WTC11 (cell line): ENCODE data around the gene TMEM198. TPM values are rescaled to one million over a fixed set of nuclear protein-coding genes. Genes with fewer than 3 reads are reported as not detected.

ENCODE experiments used
- ELF4 ChIP-seq: sonication (generic); formaldehyde crosslinking; IDR thresholded peaks from 2 replicates; pipeline ENCODE4 v1.8.1; 2022; ENCODE audit warnings: low read depth, mild to moderate bottlenecking, moderate library complexity, missing genetic modification reagents
- ESRRA ChIP-seq: sonication (generic); formaldehyde crosslinking; IDR thresholded peaks from 2 replicates; pipeline ENCODE4 v1.8.1; 2022; ENCODE audit warnings: mild to moderate bottlenecking, missing genetic modification reagents, borderline replicate concordance
- FOXP4 ChIP-seq: sonication (generic); formaldehyde crosslinking; IDR thresholded peaks from 2 replicates; pipeline ENCODE4 v1.8.0; 2022; ENCODE audit warnings: mild to moderate bottlenecking, missing genetic modification reagents
- GABPB1 ChIP-seq: sonication (generic); formaldehyde crosslinking; IDR thresholded peaks from 2 replicates; pipeline ENCODE4 v1.8.1; 2023; ENCODE audit warnings: mild to moderate bottlenecking, missing genetic modification reagents
- MYBL2 ChIP-seq: sonication (generic); formaldehyde crosslinking; IDR thresholded peaks from 2 replicates; pipeline ENCODE4 v1.8.1; 2023; ENCODE audit warnings: mild to moderate bottlenecking, moderate library complexity, missing genetic modification reagents
- NR2C2 ChIP-seq: sonication (generic); formaldehyde crosslinking; IDR thresholded peaks from 2 replicates; pipeline ENCODE4 v1.8.0; 2022; ENCODE audit warnings: mild to moderate bottlenecking, missing genetic modification reagents
- SMAD3 ChIP-seq: sonication (generic); formaldehyde crosslinking; IDR thresholded peaks from 2 replicates; pipeline ENCODE4 v1.8.0; 2022; ENCODE audit warnings: missing genetic modification reagents, mild to moderate bottlenecking, borderline replicate concordance
- STAT6 ChIP-seq: sonication (generic); formaldehyde crosslinking; conservative IDR thresholded peaks from 2 replicates; pipeline ENCODE4 v1.8.1; 2023; ENCODE audit warnings: mild to moderate bottlenecking, low read depth, missing genetic modification reagents, moderate library complexity
- ZNF281 ChIP-seq: sonication (generic); formaldehyde crosslinking; IDR thresholded peaks from 2 replicates; pipeline ENCODE4 v1.8.0; 2023; ENCODE audit warnings: mild to moderate bottlenecking, missing genetic modification reagents
- total RNA-seq: library from RNA; stranded (reverse); gene quantifications from 3 replicates; pipeline ENCODE4 v1.2.3, GENCODE V29; 2021
- TF ChIP-seq, protein P1 (sequence below): fragments of 250-450 bp; sonication (Bioruptor Pico); conservative IDR thresholded peaks from 2 replicates; pipeline ENCODE4 v1.9.0; 2021; ENCODE audit warnings: mild to moderate bottlenecking
- TF ChIP-seq, protein P2 (sequence below): sonication (generic); formaldehyde crosslinking; IDR thresholded peaks from 2 replicates; pipeline ENCODE4 v1.8.0; 2022; ENCODE audit warnings: mild to moderate bottlenecking, missing genetic modification reagents
- TF ChIP-seq, protein P3 (sequence below): sonication (generic); formaldehyde crosslinking; IDR thresholded peaks from 2 replicates; pipeline ENCODE4 v1.8.0; 2022; ENCODE audit warnings: mild to moderate bottlenecking, missing genetic modification reagents
- TF ChIP-seq, protein P4 (sequence below): fragments of 250-450 bp; sonication (Bioruptor Pico); IDR thresholded peaks from 2 replicates; pipeline ENCODE4 v1.9.0; 2021; ENCODE audit warnings: mild to moderate bottlenecking, borderline replicate concordance
- TF ChIP-seq, protein P5 (sequence below): fragments of 250-450 bp; sonication (Bioruptor Pico); IDR thresholded peaks from 2 replicates; pipeline ENCODE4 v1.9.0; 2021; ENCODE audit warnings: mild to moderate bottlenecking
- TF ChIP-seq, protein P6 (sequence below): sonication (generic); formaldehyde crosslinking; IDR thresholded peaks from 2 replicates; pipeline ENCODE4 v1.8.1; 2023; ENCODE audit warnings: mild to moderate bottlenecking, moderate library complexity, missing genetic modification reagents

Gene TMEM198
- total RNA-seq, 1 experiment from 2014 or later, result 7.1 TPM

GRCh38 chr2:219571311-219572236 is 27.7 kb downstream of the TMEM198 start, which contains the start of gene OBSL1 (continued):
- TF ChIP-seq, protein P1, sequence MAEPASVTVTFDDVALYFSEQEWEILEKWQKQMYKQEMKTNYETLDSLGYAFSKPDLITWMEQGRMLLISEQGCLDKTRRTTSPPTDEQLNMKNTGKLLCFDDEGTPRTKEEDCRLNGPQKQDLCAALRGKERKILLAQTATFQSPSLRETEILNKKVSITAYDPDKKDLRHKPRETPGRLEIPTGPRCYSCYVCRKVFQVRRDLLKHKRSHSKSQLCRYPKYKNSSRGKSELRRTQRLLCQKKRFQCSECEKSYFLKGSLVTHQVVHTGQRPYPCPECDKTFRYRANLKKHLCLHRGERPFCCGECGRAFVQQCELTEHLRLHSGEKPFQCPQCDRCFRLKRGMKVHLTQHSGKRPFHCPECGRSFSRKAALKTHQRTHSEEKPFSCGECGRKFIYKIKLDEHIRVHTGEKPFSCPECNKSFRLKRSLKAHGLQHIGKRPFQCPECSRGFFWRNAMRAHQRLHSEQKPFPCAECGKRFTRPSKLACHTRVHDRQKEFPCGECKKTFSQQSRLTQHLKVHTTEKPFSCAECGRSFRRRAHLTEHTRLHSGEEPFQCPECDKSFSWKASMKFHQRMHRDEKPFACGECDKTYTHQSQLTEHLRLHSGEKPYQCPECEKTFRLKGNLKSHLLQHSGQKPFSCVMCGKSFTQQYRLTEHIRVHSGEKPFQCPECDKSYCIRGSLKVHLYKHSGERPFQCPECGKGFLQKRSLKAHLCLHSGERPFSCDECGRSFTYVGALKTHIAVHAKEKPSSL, result no peak
- TF ChIP-seq, protein P2, sequence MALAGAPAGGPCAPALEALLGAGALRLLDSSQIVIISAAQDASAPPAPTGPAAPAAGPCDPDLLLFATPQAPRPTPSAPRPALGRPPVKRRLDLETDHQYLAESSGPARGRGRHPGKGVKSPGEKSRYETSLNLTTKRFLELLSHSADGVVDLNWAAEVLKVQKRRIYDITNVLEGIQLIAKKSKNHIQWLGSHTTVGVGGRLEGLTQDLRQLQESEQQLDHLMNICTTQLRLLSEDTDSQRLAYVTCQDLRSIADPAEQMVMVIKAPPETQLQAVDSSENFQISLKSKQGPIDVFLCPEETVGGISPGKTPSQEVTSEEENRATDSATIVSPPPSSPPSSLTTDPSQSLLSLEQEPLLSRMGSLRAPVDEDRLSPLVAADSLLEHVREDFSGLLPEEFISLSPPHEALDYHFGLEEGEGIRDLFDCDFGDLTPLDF (CRISPR knock-in tag), result no peak
- TF ChIP-seq FOXP4 (peak; percentile 55), SMAD3 (no peak), STAT6 (CRISPR knock-in tag) (no peak), MYBL2 (CRISPR knock-in tag) (no peak), GABPB1 (CRISPR knock-in tag) (peak; percentile 37; the same call in 1 of the 2 replicates), NR2C2 (CRISPR knock-in tag) (no peak), ESRRA (CRISPR knock-in tag) (no peak), ELF4 (no peak), ZNF281 (0 out of 2 replicates have a peak, but pooled peaks have one; percentile 10)
- TF ChIP-seq, protein P3, sequence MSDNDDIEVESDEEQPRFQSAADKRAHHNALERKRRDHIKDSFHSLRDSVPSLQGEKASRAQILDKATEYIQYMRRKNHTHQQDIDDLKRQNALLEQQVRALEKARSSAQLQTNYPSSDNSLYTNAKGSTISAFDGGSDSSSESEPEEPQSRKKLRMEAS, result no peak
- TF ChIP-seq, protein P4, sequence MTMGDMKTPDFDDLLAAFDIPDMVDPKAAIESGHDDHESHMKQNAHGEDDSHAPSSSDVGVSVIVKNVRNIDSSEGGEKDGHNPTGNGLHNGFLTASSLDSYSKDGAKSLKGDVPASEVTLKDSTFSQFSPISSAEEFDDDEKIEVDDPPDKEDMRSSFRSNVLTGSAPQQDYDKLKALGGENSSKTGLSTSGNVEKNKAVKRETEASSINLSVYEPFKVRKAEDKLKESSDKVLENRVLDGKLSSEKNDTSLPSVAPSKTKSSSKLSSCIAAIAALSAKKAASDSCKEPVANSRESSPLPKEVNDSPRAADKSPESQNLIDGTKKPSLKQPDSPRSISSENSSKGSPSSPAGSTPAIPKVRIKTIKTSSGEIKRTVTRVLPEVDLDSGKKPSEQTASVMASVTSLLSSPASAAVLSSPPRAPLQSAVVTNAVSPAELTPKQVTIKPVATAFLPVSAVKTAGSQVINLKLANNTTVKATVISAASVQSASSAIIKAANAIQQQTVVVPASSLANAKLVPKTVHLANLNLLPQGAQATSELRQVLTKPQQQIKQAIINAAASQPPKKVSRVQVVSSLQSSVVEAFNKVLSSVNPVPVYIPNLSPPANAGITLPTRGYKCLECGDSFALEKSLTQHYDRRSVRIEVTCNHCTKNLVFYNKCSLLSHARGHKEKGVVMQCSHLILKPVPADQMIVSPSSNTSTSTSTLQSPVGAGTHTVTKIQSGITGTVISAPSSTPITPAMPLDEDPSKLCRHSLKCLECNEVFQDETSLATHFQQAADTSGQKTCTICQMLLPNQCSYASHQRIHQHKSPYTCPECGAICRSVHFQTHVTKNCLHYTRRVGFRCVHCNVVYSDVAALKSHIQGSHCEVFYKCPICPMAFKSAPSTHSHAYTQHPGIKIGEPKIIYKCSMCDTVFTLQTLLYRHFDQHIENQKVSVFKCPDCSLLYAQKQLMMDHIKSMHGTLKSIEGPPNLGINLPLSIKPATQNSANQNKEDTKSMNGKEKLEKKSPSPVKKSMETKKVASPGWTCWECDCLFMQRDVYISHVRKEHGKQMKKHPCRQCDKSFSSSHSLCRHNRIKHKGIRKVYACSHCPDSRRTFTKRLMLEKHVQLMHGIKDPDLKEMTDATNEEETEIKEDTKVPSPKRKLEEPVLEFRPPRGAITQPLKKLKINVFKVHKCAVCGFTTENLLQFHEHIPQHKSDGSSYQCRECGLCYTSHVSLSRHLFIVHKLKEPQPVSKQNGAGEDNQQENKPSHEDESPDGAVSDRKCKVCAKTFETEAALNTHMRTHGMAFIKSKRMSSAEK (CRISPR knock-in tag), result no peak
- TF ChIP-seq, protein P5, sequence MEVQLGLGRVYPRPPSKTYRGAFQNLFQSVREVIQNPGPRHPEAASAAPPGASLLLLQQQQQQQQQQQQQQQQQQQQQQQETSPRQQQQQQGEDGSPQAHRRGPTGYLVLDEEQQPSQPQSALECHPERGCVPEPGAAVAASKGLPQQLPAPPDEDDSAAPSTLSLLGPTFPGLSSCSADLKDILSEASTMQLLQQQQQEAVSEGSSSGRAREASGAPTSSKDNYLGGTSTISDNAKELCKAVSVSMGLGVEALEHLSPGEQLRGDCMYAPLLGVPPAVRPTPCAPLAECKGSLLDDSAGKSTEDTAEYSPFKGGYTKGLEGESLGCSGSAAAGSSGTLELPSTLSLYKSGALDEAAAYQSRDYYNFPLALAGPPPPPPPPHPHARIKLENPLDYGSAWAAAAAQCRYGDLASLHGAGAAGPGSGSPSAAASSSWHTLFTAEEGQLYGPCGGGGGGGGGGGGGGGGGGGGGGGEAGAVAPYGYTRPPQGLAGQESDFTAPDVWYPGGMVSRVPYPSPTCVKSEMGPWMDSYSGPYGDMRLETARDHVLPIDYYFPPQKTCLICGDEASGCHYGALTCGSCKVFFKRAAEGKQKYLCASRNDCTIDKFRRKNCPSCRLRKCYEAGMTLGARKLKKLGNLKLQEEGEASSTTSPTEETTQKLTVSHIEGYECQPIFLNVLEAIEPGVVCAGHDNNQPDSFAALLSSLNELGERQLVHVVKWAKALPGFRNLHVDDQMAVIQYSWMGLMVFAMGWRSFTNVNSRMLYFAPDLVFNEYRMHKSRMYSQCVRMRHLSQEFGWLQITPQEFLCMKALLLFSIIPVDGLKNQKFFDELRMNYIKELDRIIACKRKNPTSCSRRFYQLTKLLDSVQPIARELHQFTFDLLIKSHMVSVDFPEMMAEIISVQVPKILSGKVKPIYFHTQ (CRISPR knock-in tag), result no peak
- TF ChIP-seq, protein P6, sequence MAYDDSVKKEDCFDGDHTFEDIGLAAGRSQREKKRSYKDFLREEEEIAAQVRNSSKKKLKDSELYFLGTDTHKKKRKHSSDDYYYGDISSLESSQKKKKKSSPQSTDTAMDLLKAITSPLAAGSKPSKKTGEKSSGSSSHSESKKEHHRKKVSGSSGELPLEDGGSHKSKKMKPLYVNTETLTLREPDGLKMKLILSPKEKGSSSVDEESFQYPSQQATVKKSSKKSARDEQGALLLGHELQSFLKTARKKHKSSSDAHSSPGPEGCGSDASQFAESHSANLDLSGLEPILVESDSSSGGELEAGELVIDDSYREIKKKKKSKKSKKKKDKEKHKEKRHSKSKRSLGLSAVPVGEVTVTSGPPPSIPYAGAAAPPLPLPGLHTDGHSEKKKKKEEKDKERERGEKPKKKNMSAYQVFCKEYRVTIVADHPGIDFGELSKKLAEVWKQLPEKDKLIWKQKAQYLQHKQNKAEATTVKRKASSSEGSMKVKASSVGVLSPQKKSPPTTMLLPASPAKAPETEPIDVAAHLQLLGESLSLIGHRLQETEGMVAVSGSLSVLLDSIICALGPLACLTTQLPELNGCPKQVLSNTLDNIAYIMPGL (CRISPR knock-in tag), result 0 out of 2 replicates have a peak, but pooled peaks have one; percentile 39
